Hepatocyte (in vitro differentiated cells): Measurements from ENCODE around the gene HSD17B1. TPM values are rescaled to one million over a fixed set of nuclear protein-coding genes. Genes with fewer than 3 reads are reported as not detected.

ENCODE experiments used
- DNase-seq: peaks from one replicate; pipeline ENCODE4 v3.0.0-alpha.2; 2016; ENCODE audit warnings: low spot score
- H2AFZ ChIP-seq: fragments of 200-600 bp; sonication (generic); 2 replicates; pipeline ENCODE4 v1.6.0; 2016; ENCODE audit warnings: antibody characterized with exemption, mild to moderate bottlenecking
- H3K27ac ChIP-seq: fragments of 200-600 bp; sonication (generic); 2 replicates; pipeline ENCODE4 v1.5.1; 2016; ENCODE audit warnings: mild to moderate bottlenecking
- H3K27me3 ChIP-seq: fragments of 200-600 bp; sonication (generic); 2 replicates; pipeline ENCODE4 v1.6.1; 2016
- H3K36me3 ChIP-seq: fragments of 200-600 bp; sonication (generic); replicated peaks from 2 replicates; pipeline ENCODE4 v1.5.1; 2016; ENCODE audit warnings: low read depth; ENCODE audit not compliant: insufficient read depth
- H3K4me1 ChIP-seq: fragments of 200-600 bp; sonication (generic); 2 replicates; pipeline ENCODE4 v1.5.1; 2016; ENCODE audit warnings: mild to moderate bottlenecking, moderate library complexity; ENCODE audit not compliant: insufficient read depth
- H3K4me2 ChIP-seq: fragments of 200-600 bp; sonication (generic); 2 replicates; pipeline ENCODE4 v1.6.0; 2016
- H3K4me3 ChIP-seq: fragments of 200-600 bp; sonication (generic); 2 replicates; pipeline ENCODE4 v1.5.1; 2016; ENCODE audit warnings: mild to moderate bottlenecking
- H3K79me2 ChIP-seq: fragments of 200-600 bp; sonication (generic); 2 replicates; pipeline ENCODE4 v1.6.0; 2017; ENCODE audit warnings: mild to moderate bottlenecking
- H3K9me2 ChIP-seq: fragments of 200-600 bp; sonication (generic); replicated peaks from 2 replicates; pipeline ENCODE4 v1.6.0; 2017; ENCODE audit warnings: mild to moderate bottlenecking; ENCODE audit not compliant: insufficient read depth
- H3K9me3 ChIP-seq: fragments of 200-600 bp; sonication (generic); 2 replicates; pipeline ENCODE4 v1.5.1; 2016; ENCODE audit warnings: low read depth, mild to moderate bottlenecking
- H4K20me1 ChIP-seq: fragments of 200-600 bp; sonication (generic); 2 replicates; pipeline ENCODE4 v1.6.0; 2016; ENCODE audit warnings: mild to moderate bottlenecking; ENCODE audit not compliant: insufficient read depth, poor library complexity, severe bottlenecking
- EZH2 ChIP-seq: fragments of 200-600 bp; sonication (generic); IDR thresholded peaks from 2 replicates; pipeline ENCODE4 v1.6.1; 2016; ENCODE audit warnings: antibody characterized with exemption, mild to moderate bottlenecking, borderline replicate concordance
- EZH2phosphoT487 ChIP-seq: fragments of 200-600 bp; sonication (generic); IDR thresholded peaks from one replicate; pipeline ENCODE4 v1.6.1; 2018; ENCODE audit warnings: antibody characterized with exemption, mild to moderate bottlenecking, low read depth, moderate library complexity; ENCODE audit not compliant: unreplicated experiment, severe bottlenecking
- WGBS: methylation state at CpG from one replicate; pipeline ENCODE4 v1.1.6; 2016; ENCODE audit warnings: low lambda C conversion rate; ENCODE audit errors: missing lambda C conversion rate; 5-methylcytosine and 5-hydroxymethylcytosine counted together
- polyA plus RNA-seq: library from polyadenylated mRNA; unstranded; fragments of >200 nt; fragmentation: Nextera tagmentation; extraction: Ambion mirVana; gene quantifications from 2 replicates; pipeline ENCODE4 v1.2.1, GENCODE V29; 2016
- total RNA-seq: library from RNA; depleted of rRNA; stranded (reverse); fragments of >200 nt; gene quantifications from 2 replicates; pipeline ENCODE4 v1.2.3, GENCODE V29; 2014
- TF ChIP-seq, protein P1 (sequence below): fragments of 200-600 bp; sonication (generic); IDR thresholded peaks from 2 replicates; pipeline ENCODE4 v1.5.1; 2016; ENCODE audit warnings: antibody characterized with exemption, mild to moderate bottlenecking; ENCODE audit not compliant: poor library complexity

HSD17B1 gene
- total and polyA plus RNA-seq, 2 experiments from 2014 or later: 2.7 to 6.6 TPM

DNA sequence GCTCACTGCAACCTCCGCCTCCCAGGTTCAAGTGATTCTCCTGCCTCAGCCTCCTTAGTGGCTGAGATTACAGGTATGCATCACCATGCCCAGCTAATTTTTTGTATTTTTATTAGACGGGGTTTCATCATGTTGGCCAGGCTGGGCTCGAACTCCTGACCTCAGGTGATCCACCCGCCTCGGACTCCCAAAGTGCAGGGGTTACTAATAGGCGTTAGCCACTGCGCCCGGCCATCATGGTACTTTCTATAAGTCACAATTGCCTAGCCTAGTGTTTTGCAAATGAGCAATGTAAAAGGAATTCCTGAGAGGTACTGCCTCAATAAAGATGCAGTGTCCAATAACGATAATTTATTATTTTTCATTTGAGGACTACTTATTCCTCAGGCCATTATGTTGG lies 38.7 kb downstream of the HSD17B1 start:
- Histone ChIP-seq H3K4me1 (no peaks in the 10 kb centered on the region), H3K79me2 (peaks cover 34% of the 10 kb centered on the region), H3K9me2 (no peaks in the 10 kb centered on the region), H3K4me3 (no peak overlapping the region), H3K4me2 (no peak overlapping the region), H3K9me3 (no peaks in the 10 kb centered on the region), H3K27ac (no peak overlapping the region), H2AFZ (no peak overlapping the region), H3K36me3 (no peaks in the 10 kb centered on the region), H4K20me1 (no peaks in the 10 kb centered on the region), H3K27me3 (no peaks in the 10 kb centered on the region)
- TF ChIP-seq, protein P1, sequence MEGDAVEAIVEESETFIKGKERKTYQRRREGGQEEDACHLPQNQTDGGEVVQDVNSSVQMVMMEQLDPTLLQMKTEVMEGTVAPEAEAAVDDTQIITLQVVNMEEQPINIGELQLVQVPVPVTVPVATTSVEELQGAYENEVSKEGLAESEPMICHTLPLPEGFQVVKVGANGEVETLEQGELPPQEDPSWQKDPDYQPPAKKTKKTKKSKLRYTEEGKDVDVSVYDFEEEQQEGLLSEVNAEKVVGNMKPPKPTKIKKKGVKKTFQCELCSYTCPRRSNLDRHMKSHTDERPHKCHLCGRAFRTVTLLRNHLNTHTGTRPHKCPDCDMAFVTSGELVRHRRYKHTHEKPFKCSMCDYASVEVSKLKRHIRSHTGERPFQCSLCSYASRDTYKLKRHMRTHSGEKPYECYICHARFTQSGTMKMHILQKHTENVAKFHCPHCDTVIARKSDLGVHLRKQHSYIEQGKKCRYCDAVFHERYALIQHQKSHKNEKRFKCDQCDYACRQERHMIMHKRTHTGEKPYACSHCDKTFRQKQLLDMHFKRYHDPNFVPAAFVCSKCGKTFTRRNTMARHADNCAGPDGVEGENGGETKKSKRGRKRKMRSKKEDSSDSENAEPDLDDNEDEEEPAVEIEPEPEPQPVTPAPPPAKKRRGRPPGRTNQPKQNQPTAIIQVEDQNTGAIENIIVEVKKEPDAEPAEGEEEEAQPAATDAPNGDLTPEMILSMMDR: no peak
- TF ChIP-seq EZH2phosphoT487 (no peak), EZH2 (no peak)
- DNase-seq: no peak
- WGBS: 96% methylated on average over 9 of the region's 9 CpGs

DNA sequence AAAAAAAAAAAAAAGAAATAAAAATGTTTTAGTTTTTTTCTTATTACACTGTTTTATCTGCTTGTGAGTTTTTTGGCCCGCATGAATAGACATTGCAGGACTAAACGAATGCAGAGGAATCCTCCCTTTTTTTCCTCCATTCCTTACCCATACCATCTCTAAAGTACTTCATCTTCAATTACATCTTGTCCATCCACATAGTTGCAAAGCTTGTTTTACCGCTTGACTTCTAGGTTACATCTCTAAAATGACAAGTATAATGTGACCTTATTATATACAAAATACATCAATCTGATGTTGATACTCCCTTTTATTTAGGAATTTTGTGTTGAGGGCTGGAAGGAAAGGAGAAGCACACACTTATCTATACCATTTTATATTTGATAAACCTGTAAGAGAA lies 43.7 kb downstream of the HSD17B1 start:
- Histone ChIP-seq H3K27me3 (no peaks in the 10 kb centered on the region), H2AFZ (no peak overlapping the region), H3K27ac (no peak overlapping the region), H3K4me3 (no peak overlapping the region), H3K9me3 (no peaks in the 10 kb centered on the region), H3K79me2 (peaks cover 80% of the 10 kb centered on the region), H4K20me1 (peaks cover 12% of the 10 kb centered on the region), H3K4me1 (no peaks in the 10 kb centered on the region), H3K9me2 (no peaks in the 10 kb centered on the region), H3K36me3 (no peaks in the 10 kb centered on the region), H3K4me2 (no peak overlapping the region)
- WGBS: 92% methylated on average over 3 of the region's 3 CpGs
- TF ChIP-seq EZH2 (no peak), EZH2phosphoT487 (no peak)
- TF ChIP-seq, protein P1: no peak
- no peak for DNase-seq

DNA sequence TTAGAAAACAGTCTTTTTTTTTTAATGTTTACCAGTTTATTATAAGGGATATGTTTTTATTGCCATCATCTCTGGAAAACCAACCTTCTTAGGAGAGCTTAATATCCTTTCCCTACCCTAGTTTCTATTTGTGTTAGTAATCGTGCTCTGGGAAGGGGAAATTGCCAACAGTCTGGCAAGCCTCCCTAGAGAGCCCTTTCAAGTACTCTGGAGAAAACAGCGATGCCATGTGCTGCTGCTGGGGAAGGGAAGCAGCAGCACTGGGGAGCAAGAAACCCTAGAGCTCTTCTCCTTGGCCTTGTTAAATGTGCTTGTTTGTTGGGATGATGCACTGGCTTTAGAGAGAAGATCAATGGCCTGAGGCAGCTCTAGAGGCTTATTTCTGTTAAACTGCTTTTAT lies 46.2 kb downstream of the HSD17B1 start:
- WGBS: 92% methylated on average over 2 of the region's 2 CpGs
- Histone ChIP-seq H3K36me3 (no peaks in the 10 kb centered on the region), H3K27me3 (no peaks in the 10 kb centered on the region), H3K27ac (no peak overlapping the region), H4K20me1 (peaks cover 36% of the 10 kb centered on the region), H3K9me3 (no peaks in the 10 kb centered on the region), H3K4me2 (no peak overlapping the region), H2AFZ (no peak overlapping the region), H3K79me2 (peaks cover 89% of the 10 kb centered on the region), H3K4me1 (no peaks in the 10 kb centered on the region), H3K9me2 (no peaks in the 10 kb centered on the region), H3K4me3 (no peak overlapping the region)
- TF ChIP-seq EZH2phosphoT487: no peak
- no peak for TF ChIP-seq EZH2
- TF ChIP-seq, protein P1: no peak
- no peak for DNase-seq

DNA sequence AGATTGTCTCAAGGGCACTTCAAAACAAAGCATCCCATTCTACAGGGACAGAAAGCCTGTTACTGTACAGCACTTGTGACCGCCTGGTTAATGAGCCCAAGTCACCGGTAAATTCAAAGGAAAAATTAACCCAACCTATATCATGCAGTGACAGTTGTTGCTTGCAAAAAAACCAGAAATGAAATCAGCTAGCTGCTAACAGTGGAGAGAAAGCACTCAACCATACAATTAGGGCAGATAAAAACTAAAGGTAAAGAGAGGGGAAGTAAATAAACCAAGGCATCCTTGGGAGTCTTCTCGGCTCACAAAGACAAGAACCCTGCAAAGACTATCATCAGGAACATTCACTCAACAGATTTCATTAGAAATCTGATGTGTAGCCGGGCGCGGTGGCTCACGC lies 50.6 kb downstream of the HSD17B1 start:
- Histone ChIP-seq H3K9me3 (no peaks in the 10 kb centered on the region), H2AFZ (no peak overlapping the region), H3K27me3 (no peaks in the 10 kb centered on the region), H3K4me3 (no peak overlapping the region), H4K20me1 (peaks cover 71% of the 10 kb centered on the region), H3K27ac (no peak overlapping the region), H3K36me3 (no peaks in the 10 kb centered on the region), H3K79me2 (peaks cover 99% of the 10 kb centered on the region), H3K4me2 (no peak overlapping the region), H3K9me2 (no peaks in the 10 kb centered on the region), H3K4me1 (peaks cover 17% of the 10 kb centered on the region)
- TF ChIP-seq EZH2phosphoT487: no peak
- TF ChIP-seq EZH2: no peak
- TF ChIP-seq, protein P1: no peak
- WGBS: 94% methylated on average over 7 of the region's 7 CpGs
- DNase-seq: no peak
